ENCODE data around the gene ATG3.
"Not testable (repeated sequence)": the region's sequence is repeated elsewhere in the genome, so short reads cannot be mapped to it uniquely, and the experiment has no call there.

The ATG3 gene

DNA sequence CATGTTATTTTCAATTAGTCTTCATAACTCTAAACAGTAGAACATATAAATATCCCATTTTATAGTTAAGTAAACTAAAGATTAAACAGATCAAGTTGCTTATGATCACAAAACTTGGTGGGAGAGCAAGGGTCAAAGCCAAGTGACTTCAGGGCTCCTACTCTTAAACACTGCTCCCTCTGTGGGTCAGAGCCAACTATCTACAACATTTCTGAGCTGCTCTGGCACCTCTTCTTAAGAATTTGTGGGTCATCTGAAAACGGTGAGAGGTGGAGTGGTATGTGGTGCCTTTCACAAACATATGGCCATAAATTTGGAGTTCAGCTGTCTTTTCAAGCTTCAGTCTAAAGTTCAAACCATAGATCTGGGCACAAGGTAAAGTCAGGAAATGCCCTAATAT is 10.9 kb downstream of the ATG3 start:
- H3K4me3 ChIP-seq (replicated peaks; ENCODE audit: low read depth, low read length): no peak overlapping the region
- no peak for DNase-seq (ENCODE audit: extremely low read depth, low read depth)
- TF ChIP-seq CTCF (IDR thresholded peaks at IDR 0.05; ENCODE audit: low read depth, low read length, missing control alignments): no peak

DNA sequence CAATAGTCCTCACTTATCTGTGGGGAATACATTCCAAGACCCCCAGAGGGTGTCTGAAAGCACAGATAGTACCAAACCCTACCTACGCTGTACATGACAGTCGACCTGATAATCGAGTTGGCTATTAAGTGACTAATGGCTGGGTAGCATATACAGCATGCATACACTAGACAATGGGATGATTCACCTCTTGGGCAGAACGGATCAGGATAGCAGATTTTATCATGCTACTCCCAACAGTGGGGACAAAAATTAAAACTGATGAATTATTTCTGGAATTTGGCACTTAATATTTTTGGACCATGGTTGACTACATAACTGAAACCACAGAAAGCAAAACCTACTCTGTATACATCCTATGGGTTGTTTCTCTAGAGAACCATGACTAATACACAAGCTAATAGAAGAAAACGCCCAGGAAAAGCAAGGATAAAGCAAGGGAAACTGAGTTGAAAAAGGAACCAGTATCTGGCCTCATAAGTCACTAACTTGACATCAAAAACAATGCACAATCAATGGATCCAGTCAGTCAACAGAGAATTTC is 15.5 kb downstream of the ATG3 start:
- H3K4me3 ChIP-seq (replicated peaks; ENCODE audit: low read depth, low read length): no peak overlapping the region
- TF ChIP-seq CTCF (IDR thresholded peaks at IDR 0.05; ENCODE audit: low read depth, low read length, missing control alignments): no peak
- DNase-seq (ENCODE audit: extremely low read depth, low read depth): no peak

GRCh38 chr3:112539825-112540650 is 21.7 kb downstream of the ATG3 start:
- no peak overlapping the region for H3K4me3 ChIP-seq (replicated peaks; ENCODE audit: low read depth, low read length)
- no peak for DNase-seq (ENCODE audit: extremely low read depth, low read depth)
- TF ChIP-seq CTCF (IDR thresholded peaks at IDR 0.05; ENCODE audit: low read depth, low read length, missing control alignments): no peak

DNA sequence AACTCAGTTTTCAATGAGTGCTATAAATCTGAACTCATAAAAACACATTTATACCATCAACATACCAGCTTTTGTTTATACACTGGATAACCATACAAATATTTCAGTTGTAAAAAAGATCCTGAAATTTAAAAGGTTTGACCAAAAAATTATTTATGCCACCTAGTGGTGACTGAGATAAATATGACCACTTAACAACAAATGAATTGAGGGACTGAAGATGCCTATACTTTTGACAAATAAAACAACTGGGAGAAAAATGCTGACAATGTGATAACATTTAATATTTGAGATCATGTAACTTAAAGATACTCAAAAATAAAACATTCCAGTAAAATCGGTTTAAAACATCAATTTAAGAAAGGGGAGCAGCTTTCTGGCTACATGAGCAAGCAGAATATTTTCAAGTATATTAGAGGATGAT is 30.4 kb downstream of the ATG3 start:
- TF ChIP-seq CTCF (IDR thresholded peaks at IDR 0.05; ENCODE audit: low read depth, low read length, missing control alignments): peak; percentile 15
- no peak for DNase-seq (ENCODE audit: extremely low read depth, low read depth)
- H3K4me3 ChIP-seq (replicated peaks; ENCODE audit: low read depth, low read length): no peak overlapping the region

DNA sequence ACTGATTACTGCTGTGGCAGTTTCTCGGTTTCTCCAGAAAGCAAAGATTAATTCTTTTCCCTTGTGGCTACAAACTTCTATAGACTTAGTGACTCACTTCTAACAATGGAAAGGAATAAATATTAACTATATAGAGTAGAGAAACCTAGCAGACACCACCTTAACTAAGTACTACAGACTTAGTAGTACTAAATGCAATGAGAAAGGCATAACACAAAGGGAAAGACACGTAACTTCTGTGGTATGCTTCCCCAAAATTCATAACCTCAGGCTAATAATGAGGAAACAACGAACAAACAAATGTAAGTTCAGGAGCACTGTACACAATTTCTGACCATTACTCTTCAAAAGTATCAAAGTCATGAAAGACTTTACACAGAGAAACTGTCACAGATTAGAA is 31.2 kb downstream of the ATG3 start:
- no peak for TF ChIP-seq CTCF (IDR thresholded peaks at IDR 0.05; ENCODE audit: low read depth, low read length, missing control alignments)
- no peak for DNase-seq (ENCODE audit: extremely low read depth, low read depth)
- no peak overlapping the region for H3K4me3 ChIP-seq (replicated peaks; ENCODE audit: low read depth, low read length)

DNA sequence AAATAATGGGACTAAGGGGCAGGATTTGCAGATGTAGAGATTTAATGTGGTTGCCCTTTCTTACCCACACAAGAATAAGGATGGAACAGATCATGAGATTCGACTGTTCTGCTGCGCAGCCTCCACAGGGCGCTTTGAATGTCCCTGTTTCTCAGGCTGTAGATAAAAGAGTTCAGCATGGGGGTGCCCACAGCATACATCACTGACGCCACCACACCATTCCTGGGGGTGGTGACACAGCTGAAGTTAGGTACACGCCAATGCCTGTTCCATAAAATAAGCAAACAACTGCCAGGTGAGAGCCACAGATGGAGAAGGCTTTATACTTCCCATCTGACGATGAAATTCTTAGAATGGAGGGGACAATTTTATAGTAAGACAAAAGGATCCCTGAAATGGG is 37.6 kb downstream of the ATG3 start:
- not testable (repeated sequence) for DNase-seq (ENCODE audit: extremely low read depth, low read depth); H3K4me3 ChIP-seq (replicated peaks; ENCODE audit: low read depth, low read length)

GRCh38 chr3:112519424-112520001 is 42.2 kb downstream of the ATG3 start:
- H3K4me3 ChIP-seq (replicated peaks; ENCODE audit: low read depth, low read length): no peak overlapping the region
- TF ChIP-seq CTCF (IDR thresholded peaks at IDR 0.05; ENCODE audit: low read depth, low read length, missing control alignments): peak; percentile 61
- peak; percentile 27 for DNase-seq (ENCODE audit: extremely low read depth, low read depth)

- not testable (repeated sequence) for DNase-seq (ENCODE audit: extremely low read depth, low read depth); H3K4me3 ChIP-seq (replicated peaks; ENCODE audit: low read depth, low read length)
These were observed 42.8 kb downstream of the ATG3 start for GRCh38 chr3:112518970-112519369.

Measured in HFF-Myc (cell line).